ENCODE measurements around the gene BBS4. TPM values are rescaled to one million over a fixed set of nuclear protein-coding genes. Genes with fewer than 3 reads are reported as not detected.
"Not testable (repeated sequence)": the region's sequence is repeated elsewhere in the genome, so short reads cannot be mapped to it uniquely, and the experiment has no call there.

Gene BBS4
- 10.7 and 11.8 TPM in 2 replicates for total RNA-seq

GRCh38 chr15:72685925-72686794, at the start of gene BBS4, which contains the start of gene HIGD2B:
Gene BBS4, plus strand, starts transcription at chr15:72686207. Its CDS starts 21 bp downstream, at chr15:72686228.
Gene HIGD2B, minus strand, starts transcription at chr15:72686182. Its CDS starts 9,808 bp downstream, at chr15:72676374.
- intact Hi-C loops (cut with micrococcal nuclease): loop anchor here (1.0 to 5.0 kb wide), 11 partner anchors 55 to 946 kb away; partner anchors contain the start of genes ADPGK, CELF6, NPTN and PARP6

- intact Hi-C loops (cut with micrococcal nuclease): not testable (repeated sequence)
Observed at GRCh38 chr15:72636519-72637282, 49.3 kb upstream of the BBS4 start.

- intact Hi-C loops (cut with micrococcal nuclease): not testable (repeated sequence)
Observed at GRCh38 chr15:72639759-72640483, 46.1 kb upstream of the BBS4 start.

DNA sequence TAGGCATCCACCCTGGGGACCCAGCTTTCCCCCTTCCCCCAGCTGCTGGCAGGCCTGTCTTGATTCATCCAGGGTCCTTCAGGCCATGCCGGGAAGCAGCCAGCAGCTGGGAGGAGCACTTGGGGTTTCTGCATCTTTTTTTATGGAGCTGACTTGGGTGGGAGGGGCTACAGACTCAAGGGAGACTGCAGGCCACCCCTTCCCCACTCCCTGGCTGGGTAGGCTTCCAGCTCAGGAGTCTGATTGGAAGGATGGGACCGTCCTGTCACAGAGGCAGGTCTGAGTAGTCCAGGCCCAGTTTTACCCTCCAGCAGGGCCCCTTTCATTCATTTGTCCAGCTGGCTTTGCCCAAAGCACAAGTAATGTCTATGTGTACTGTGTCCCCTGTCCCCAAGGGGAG, 43.7 kb upstream of the BBS4 start:
- intact Hi-C loops (cut with micrococcal nuclease): not testable (repeated sequence)

DNA sequence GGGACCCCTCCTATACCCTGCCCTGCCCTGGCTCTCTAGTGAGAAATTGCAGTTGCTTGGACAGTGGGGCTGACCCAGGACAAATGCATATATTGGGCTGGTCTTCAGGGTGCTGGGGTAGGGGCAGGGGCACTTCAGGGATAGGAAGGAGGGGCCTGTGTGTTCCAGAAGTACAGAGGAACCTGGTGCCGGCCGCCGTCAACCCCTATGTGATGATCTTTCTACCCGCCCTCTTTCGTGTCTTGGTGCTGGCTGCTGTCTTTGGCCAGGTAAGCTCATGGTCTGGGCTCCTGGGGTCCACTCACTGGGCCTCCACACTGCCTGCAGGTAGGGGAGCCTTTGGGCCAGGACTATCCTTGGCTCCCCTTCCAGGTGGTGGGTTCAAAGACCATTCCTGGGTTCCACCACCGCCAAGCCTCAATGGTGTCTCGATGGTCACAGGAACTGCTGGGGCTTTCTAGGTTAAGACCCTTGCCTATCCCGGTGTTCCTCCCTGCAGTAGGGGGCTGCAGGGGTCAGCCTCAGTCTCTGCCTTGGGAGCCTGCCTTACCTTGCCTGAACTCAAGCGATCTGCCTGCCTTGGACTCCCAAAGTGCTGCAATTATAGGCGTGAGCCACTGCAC, 37.3 kb upstream of the BBS4 start:
- intact Hi-C loops (cut with micrococcal nuclease): not testable (repeated sequence)

DNA sequence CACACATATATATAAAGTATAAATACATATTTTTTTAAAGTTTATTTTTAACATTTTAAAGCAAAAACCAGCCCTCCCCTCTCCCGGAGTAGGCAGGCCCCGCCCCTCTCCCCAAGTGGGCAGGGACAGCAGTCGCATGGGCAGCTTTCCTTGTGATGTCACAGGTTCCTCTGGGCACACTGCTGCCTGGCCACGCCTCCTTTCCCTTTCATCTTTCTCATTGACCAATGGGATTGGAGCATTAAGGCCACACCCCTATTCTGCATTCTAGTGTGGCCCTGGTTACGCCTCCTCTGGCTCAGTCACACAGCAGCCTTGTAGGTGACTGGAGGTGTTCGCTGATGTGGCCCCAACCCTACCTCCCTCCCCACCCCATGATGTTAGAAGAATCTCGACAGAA, 31.6 kb upstream of the BBS4 start, which contains the start of gene GOLGA6B:
GOLGA6B (plus strand) TSS at position 301 of the 400 bp plus-strand sequence; CDS start at position 342, 41 bp downstream.
- intact Hi-C loops (cut with micrococcal nuclease): not testable (repeated sequence)

- intact Hi-C loops (cut with micrococcal nuclease): not testable (repeated sequence)
Observed at GRCh38 chr15:72656014-72656413, 30.0 kb upstream of the BBS4 start.

- intact Hi-C loops (cut with micrococcal nuclease): not testable (repeated sequence)
Observed at GRCh38 chr15:72661081-72661480, 24.9 kb upstream of the BBS4 start.

DNA sequence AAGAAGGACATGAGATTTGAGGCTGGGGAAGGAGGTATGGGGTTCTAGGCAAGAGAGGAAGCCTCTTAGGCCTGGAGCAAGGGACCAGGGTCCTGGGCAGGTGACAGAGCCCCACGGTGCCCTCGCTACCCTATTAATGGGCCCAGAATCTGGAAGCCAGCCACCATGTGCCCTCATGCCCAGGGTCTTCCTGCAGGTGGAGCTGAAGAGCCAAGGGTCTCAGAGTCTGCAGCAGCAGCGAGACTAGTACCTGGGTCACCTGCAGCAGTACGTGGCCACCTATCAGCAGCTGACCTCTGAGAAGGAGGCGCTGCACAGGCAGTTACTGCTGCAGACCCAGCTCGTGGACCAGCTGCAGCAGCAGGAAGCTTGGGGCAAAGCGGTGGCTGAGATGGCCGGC, 22.1 kb upstream of the BBS4 start:
- intact Hi-C loops (cut with micrococcal nuclease): not testable (repeated sequence)

DNA sequence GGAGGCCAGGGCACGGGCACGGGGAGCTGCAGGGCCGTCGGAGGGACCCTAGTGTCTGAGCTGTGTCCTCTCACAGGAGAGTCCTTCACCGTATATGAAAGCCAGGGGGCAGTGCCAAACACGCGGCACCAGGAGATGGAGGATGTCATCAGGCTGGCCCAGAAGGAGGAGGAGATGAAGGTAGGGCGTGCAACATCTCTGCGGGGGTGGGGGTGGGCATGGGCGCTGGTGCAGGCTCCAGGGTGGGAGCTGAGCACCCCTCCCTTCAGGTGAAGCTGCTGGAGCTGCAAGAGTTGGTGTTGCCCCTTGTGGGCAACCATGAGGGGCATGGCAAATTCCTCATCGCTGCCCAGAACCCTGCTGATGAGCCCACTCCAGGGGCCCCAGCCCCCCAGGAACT, 20.3 kb upstream of the BBS4 start:
- intact Hi-C loops (cut with micrococcal nuclease): not testable (repeated sequence)

- intact Hi-C loops (cut with micrococcal nuclease): not testable (repeated sequence)
Observed at GRCh38 chr15:72669803-72670202, 16.2 kb upstream of the BBS4 start.

DNA sequence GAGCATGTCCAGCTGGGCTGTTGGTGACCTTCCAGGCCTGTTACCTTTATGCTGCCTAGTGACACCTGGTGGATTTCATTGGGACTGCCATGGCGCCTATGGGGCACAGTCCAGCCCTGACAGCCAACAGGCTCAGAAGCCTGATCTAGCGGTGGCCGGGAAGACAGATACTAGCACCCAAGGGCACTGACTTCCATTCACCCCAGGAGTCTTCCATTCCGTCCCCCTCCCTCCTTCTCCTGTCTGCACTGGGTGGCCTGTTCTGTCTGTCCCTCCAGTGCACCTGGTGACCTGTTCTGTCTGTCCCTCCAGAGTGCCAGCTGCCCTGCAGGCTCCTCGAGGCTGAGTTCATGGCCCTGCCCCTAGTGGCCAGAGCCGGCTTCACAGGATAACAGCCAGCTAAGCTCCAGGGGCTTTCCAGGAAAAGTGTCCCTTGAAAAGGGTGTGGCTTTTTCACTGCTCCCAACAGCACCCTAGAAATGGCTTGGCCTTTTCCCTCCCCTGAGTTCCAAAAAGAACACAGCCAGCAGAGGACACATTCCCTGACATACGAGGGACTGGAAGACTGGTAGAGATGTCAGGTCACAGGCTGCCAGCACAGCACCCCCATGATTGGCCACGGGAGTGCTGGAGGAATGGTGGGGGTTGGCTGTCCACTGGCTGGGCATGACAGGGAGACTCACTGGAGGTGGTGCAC, 15.2 kb upstream of the BBS4 start:
- intact Hi-C loops (cut with micrococcal nuclease): not testable (repeated sequence)

GRCh38 chr15:72671525-72671924, 14.5 kb upstream of the BBS4 start:
- intact Hi-C loops (cut with micrococcal nuclease): no loop called here

DNA sequence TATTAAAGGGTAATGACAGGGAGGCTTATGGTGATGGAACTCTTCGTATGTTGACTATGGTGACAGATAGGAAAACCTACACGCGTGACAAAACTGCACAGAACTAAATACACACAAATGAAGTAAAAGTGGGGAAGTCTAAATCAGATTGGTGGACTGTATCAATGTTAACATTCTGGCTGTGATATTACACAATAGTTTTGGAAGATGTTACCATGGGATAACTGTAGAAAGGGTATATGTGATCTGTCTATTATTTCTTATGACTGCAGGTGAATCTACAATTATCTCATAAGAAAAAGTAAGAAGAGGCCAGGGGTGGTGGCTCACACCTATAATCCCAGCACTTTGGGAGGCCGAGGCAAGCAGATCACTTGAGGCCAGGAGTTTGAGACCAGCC, 9.2 kb upstream of the BBS4 start:
- intact Hi-C loops (cut with micrococcal nuclease): no loop called here

DNA sequence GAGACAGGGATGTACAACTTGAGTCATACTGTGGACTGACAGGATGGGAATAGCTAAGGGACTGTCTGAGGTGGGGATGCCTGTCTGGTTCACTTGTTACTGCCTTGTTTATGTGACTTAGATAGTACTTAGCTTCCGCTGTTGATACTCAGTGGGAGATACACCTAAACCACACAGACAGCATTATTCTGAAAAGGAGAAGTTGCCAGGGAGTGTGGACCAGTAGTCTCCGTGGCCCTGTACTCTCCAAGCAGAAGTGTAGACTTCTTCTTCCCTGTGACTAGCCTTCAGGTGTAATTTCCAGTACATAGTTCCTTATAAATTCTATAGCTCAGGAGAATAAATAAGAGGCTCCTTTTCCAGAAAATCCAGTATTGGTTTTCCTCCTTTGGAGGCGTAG, 5.1 kb upstream of the BBS4 start:
- intact Hi-C loops (cut with micrococcal nuclease): no loop called here

DNA sequence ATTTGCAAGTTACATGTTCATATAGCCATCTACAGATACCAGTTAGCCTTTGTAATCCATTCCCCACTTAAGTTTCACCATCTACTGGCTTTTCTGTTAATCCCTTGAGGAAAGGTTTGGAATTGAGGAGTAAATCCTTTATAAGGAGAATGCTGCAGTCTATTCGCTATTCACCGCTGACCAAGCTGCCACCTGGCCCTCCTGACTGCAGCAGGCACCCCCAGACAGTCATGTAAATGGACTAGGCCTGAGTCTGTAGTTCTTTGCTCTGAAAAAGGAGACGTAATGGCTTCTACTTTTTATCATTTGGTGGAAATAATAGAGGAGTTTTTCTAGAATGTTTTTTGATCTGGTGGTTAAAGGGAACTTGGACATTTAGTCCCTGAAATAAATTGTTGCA, 3.2 kb upstream of the BBS4 start:
- intact Hi-C loops (cut with micrococcal nuclease): no loop called here

GRCh38 chr15:72685301-72685924, 594 bp upstream of the BBS4 start:
- intact Hi-C loops (cut with micrococcal nuclease): loop anchor here (5.0 kb wide), 2 partner anchors 83 to 947 kb away; partner anchors contain the start of gene NPTN

- intact Hi-C loops (cut with micrococcal nuclease): loop anchor here (5.0 kb wide), 2 partner anchors 86 to 944 kb away; partner anchors contain the start of gene NPTN
Observed at GRCh38 chr15:72688697-72689096, 2.7 kb downstream of the BBS4 start.

- intact Hi-C loops (cut with micrococcal nuclease): no loop called here
Observed at GRCh38 chr15:72690938-72691337, 4.9 kb downstream of the BBS4 start.

DNA sequence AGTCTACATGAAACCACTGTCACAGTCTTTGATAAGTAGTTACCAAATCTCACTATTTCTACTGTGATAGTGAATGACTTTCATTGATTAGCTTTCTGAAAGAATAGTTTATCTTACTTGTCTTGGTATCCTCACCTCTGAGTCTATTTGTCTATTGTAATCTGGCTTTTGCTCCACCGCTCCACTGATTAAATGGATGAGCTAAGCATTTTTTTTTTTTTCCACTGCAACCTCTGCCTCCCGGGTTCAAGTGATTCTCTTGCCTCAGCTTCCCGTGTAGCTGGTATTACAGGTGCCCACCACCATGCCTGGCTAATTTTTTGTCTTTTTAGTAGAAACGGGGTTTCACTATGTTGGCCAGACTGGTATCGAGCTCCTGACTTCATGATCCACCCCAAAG, 12.9 kb downstream of the BBS4 start:
- intact Hi-C loops (cut with micrococcal nuclease): no loop called here
